ENCODE measurements around the gene C4orf33. TPM values are rescaled to one million over a fixed set of nuclear protein-coding genes. Genes with fewer than 3 reads are reported as not detected.
"Not testable (repeated sequence)": the region's sequence is repeated elsewhere in the genome, so short reads cannot be mapped to it uniquely, and the experiment has no call there.

C4orf33 gene, protein sequence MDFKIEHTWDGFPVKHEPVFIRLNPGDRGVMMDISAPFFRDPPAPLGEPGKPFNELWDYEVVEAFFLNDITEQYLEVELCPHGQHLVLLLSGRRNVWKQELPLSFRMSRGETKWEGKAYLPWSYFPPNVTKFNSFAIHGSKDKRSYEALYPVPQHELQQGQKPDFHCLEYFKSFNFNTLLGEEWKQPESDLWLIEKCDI
- 5.0 and 7.1 TPM in 2 replicates for total RNA-seq (2014; rRNA removed; shearing (Covaris generic); ENCODE audit: low replicate concordance)

GRCh38 chr4:129095811-129096454 is at the start of gene C4orf33:
TSS of gene C4orf33 (plus strand) at chr4:129096152. CDS start at chr4:129102611, 6,459 bp downstream.
- peak; percentile 84 for DNase-seq (ENCODE audit: low read depth)
- in situ Hi-C loops (cut with HindIII; ENCODE audit: low pct_unique_long_range_greater_than_20kb, low sequenced_read_pairs) = no loop called here

DNA sequence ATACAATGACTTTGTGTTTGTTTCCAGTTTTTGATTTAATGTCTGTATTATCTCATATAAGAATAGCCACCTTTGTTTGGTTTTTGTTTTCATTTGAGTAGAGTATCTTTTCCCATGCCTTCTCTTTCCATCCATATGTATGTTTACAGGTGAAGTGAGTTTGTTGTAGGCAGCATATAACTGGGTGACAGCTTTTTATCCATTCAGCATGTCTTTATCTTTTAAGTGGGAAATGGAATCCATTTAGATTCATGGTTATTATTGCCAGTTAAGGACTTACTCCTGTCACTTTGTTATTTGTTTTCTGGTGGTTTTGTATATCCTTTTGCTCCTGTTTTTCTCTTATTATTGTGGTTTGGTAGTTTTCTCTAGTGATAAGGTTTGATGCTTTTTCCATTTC is 36.9 kb upstream of the C4orf33 start:
- DNase-seq (ENCODE audit: low read depth) = no peak
- in situ Hi-C loops (cut with HindIII; ENCODE audit: low pct_unique_long_range_greater_than_20kb, low sequenced_read_pairs) = no loop called here

GRCh38 chr4:129062580-129062979 is 33.4 kb upstream of the C4orf33 start:
- in situ Hi-C loops (cut with HindIII; ENCODE audit: low pct_unique_long_range_greater_than_20kb, low sequenced_read_pairs) = no loop called here
- no peak for DNase-seq (ENCODE audit: low read depth)

GRCh38 chr4:129063640-129064039 is 32.3 kb upstream of the C4orf33 start:
- DNase-seq (ENCODE audit: low read depth) = no peak
- in situ Hi-C loops (cut with HindIII; ENCODE audit: low pct_unique_long_range_greater_than_20kb, low sequenced_read_pairs) = no loop called here

- in situ Hi-C loops (cut with HindIII; ENCODE audit: low pct_unique_long_range_greater_than_20kb, low sequenced_read_pairs) = no loop called here
- DNase-seq (ENCODE audit: low read depth) = no peak
These were observed 31.2 kb upstream of the C4orf33 start for GRCh38 chr4:129064717-129065116.

DNA sequence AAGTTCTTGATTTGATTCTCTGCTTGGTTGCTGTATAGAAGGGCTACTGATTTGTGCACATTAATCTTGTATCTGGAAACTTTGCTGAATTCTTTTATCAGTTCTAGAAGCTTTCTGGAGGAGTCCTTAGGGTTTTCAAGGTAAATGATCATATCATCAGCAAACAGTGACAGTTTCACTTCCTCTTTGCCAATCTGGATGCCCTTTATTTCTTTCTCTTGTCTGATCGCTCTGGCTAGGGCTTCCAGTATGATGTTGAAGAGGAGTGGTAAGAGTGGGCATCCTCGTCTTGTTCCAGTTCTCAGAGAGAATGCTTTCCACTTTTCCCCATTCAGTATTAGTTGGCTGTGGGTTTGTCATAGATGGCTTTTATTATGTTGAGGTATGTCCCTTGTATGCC is 26.4 kb upstream of the C4orf33 start:
- DNase-seq (ENCODE audit: low read depth); in situ Hi-C loops (cut with HindIII; ENCODE audit: low pct_unique_long_range_greater_than_20kb, low sequenced_read_pairs): not testable (repeated sequence)

DNA sequence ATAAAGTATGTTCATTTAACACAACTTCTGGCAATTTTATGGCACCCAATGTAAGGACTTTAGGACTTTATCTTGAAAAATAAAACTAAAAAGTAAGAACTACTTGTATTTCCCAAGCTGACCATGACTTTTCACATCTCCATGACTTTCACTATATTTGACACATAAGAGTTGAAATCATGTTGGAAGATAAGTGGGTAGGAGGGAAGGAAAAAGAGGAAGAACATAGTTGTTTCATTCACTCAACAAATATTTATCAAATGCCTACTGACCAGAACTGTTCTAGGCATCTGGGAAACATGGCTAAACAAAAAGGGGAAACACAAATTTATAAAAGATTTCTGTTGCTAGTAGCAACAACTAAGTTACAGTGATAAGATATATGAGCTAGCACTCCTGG is 18.6 kb upstream of the C4orf33 start:
- in situ Hi-C loops (cut with HindIII; ENCODE audit: low pct_unique_long_range_greater_than_20kb, low sequenced_read_pairs) = no loop called here
- DNase-seq (ENCODE audit: low read depth) = no peak

DNA sequence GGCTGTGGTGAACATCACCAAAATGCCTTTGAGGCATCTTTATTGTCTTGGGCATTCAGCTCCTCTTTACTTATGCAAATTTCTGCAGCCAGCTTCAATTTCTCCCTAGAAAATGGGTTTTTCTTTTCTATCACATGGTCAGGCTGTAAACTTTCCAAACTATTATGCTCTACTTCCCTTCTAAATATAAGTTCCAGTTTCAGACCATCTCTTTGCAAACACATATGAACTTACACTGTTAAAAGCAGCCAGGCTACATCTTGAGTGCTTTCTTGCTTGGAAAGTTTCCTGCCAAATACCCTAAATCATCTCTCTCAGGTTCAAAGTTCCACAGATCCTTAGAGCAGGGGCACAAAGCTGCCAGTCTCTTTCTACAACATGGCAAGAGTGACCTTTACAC is 15.8 kb upstream of the C4orf33 start:
- no peak for DNase-seq (ENCODE audit: low read depth)
- in situ Hi-C loops (cut with HindIII; ENCODE audit: low pct_unique_long_range_greater_than_20kb, low sequenced_read_pairs) = no loop called here

DNA sequence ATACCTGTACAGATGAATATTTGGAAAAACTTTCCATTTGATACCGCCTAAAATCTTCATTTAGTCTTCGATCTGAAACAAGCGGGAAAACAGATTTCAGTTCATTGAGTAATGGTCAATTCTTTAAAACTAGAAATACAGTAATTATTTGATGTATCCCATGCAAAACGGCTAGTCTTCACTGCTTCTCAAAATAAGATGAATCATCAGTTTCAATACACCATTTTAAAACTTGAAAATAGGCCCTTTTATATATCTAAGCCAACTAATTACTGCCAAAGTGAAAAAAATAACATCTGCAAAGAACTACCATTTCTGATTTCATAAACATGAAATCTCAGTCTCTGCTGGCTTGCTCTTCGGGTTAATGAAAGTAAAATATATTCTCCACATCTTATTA is 13.7 kb upstream of the C4orf33 start:
- in situ Hi-C loops (cut with HindIII; ENCODE audit: low pct_unique_long_range_greater_than_20kb, low sequenced_read_pairs) = no loop called here
- DNase-seq (ENCODE audit: low read depth) = no peak

DNA sequence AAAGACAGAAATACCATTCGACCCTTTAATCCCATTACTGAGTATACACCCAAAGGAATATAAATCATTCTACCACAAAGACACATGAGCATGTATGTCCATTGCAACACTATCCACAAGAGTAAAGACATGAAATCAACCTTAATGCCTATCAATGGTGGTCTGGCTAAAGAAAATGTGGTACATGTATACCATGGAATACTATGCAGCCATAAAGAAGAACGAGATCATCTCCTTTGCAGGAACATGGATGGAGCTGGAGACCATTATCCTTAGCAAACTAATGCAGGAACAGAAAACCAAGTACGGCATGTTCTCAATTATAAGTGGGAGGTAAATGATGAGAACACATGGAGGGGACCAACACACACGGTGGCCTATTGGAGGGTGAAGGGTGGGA is 10.5 kb upstream of the C4orf33 start:
- in situ Hi-C loops (cut with HindIII; ENCODE audit: low pct_unique_long_range_greater_than_20kb, low sequenced_read_pairs) = no loop called here
- DNase-seq (ENCODE audit: low read depth) = no peak

DNA sequence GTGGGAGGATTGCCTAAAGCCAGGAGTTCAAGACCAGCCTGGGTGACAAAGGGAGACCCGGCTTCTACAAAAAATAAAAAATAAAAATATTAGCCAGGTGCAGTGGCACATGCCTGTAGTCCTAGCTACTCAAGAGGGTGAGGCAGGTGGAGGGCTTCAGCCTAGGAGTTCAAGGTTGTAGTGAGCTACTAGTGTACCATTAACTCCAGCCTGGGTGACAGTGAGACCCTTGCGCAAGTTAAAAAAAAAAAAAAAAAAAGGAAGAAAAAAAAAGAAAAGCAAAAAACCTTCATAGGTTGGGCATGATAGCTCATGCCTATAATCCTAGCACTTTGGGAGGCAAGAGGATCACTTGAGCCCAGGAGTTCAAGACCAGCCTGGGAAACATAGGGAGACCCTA is 8.4 kb upstream of the C4orf33 start:
- no peak for DNase-seq (ENCODE audit: low read depth)
- in situ Hi-C loops (cut with HindIII; ENCODE audit: low pct_unique_long_range_greater_than_20kb, low sequenced_read_pairs) = no loop called here

- no peak for DNase-seq (ENCODE audit: low read depth)
These were observed 3.2 kb upstream of the C4orf33 start for GRCh38 chr4:129092631-129093190.

GRCh38 chr4:129093191-129093920 is 2.6 kb upstream of the C4orf33 start, which contains the start of gene SCLT1:
TSS of gene SCLT1 (minus strand) at chr4:129093539. CDS start at chr4:129093103, 436 bp downstream.
- in situ Hi-C loops (cut with HindIII; ENCODE audit: low pct_unique_long_range_greater_than_20kb, low sequenced_read_pairs) = no loop called here
- peak; percentile 92 for DNase-seq (ENCODE audit: low read depth)

More at GRCh38 chr4:129092631-129093190, 3.2 kb upstream of the C4orf33 start:
- in situ Hi-C loops (cut with HindIII; ENCODE audit: low pct_unique_long_range_greater_than_20kb, low sequenced_read_pairs) = no loop called here

DNA sequence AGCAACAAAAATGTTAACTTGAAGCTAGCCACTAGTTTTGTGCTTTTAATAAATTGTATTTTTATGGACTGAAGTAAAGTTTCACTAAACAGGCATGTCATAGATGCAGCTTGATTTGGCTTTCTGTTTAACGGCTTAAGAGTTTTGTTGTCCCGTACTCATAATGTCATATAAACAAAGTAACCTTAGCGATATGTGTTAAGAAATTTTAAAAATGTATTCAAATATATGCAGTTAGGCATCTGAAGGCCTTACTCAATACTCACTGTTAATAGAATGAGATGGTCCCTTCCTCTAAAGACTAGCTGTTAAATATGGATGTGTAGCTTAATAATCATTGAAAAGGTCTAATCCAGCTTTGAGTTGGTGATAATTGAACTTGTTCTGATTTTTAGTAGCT is 1.6 kb upstream of the C4orf33 start:
- DNase-seq (ENCODE audit: low read depth) = no peak
- in situ Hi-C loops (cut with HindIII; ENCODE audit: low pct_unique_long_range_greater_than_20kb, low sequenced_read_pairs) = no loop called here

GRCh38 chr4:129098531-129099001 is 2.6 kb downstream of the C4orf33 start:
- in situ Hi-C loops (cut with HindIII; ENCODE audit: low pct_unique_long_range_greater_than_20kb, low sequenced_read_pairs) = no loop called here

DNA sequence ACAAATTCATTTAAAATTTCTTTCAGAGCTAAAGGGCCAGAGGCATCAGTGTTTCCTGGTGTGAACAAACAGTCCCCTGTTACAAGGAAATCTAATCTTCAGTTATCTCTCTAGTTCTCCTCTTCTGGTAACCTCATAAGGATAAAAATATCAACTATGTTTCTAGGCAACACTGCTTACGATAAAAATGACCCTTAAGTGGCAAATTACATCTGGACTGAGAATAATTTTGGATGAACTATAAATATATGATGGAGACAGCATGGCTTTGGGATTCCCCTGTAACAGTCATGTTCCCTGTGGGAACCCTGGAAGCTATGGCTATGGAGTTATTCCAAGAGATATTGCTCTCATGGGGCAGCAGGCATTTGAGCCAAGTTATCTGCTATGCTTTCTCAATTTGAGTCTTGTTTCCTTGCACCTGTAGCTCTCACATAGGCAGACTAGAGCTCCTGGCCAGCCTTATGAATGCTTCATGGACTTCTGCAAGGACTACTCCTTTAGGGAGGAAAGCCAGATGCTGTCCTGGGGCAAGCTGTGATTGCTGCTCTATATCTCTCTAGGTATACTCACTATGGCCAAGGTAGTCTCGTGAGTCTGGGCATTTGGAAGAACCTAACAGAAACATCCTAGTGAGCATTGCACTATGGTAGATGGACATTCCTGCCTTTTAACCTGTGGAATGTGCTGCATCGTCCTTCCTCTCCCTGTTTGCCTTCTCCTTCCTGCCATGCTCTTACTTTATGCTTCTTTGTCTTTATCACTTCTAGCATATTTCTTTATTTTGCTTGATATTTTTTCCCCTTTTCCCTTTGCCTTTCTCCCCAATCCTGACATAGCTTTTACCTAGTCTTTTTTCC is 14.2 kb downstream of the C4orf33 start:
- in situ Hi-C loops (cut with HindIII; ENCODE audit: low pct_unique_long_range_greater_than_20kb, low sequenced_read_pairs) = no loop called here
- DNase-seq (ENCODE audit: low read depth) = no peak

More at GRCh38 chr4:129098531-129099001, 2.6 kb downstream of the C4orf33 start:
- DNase-seq (ENCODE audit: low read depth) = no peak

GRCh38 chr4:129110931-129111330 is 15.0 kb downstream of the C4orf33 start:
- DNase-seq (ENCODE audit: low read depth) = no peak
- in situ Hi-C loops (cut with HindIII; ENCODE audit: low pct_unique_long_range_greater_than_20kb, low sequenced_read_pairs) = no loop called here

GRCh38 chr4:129111919-129112318 is 16.0 kb downstream of the C4orf33 start:
- no peak for DNase-seq (ENCODE audit: low read depth)
- in situ Hi-C loops (cut with HindIII; ENCODE audit: low pct_unique_long_range_greater_than_20kb, low sequenced_read_pairs) = no loop called here
